A549 (cell line): ENCODE measurements around the gene BCL2. TPM values are rescaled to one million over a fixed set of nuclear protein-coding genes. Genes with fewer than 3 reads are reported as not detected.

ENCODE experiments used
- ATAC-seq, 2 experiments: fragments of 200-7000 bp in 1 of 2; fragments of >200 bp in 1 of 2; cut with Nextera tagmentation in 1 of 2; cut with Tn5 transposase in 1 of 2; 3 replicates each; pipeline versions ENCODE4 v1.8.0 to v1.9.1; 2018 to 2020; ENCODE audit warnings: mild to moderate bottlenecking in 1 of 2, moderate library complexity in 1 of 2
- CTCF ChIA-PET: fragments of 300-600 bp; sonication (Branson Sonifier 250); formaldehyde crosslinking; extraction: SDS; loops from one replicate; lab custom pipeline; 2021; ENCODE audit warnings: antibody characterized with exemption, inconsistent platforms; lab: Yijun Ruan, JAX
- POLR2A ChIA-PET: fragments of 350-600 bp; formaldehyde crosslinking; extraction: SDS; loops from one replicate; lab custom pipeline; 2021; ENCODE audit warnings: antibody characterized with exemption, inconsistent platforms; lab: Yijun Ruan, JAX
- DNase-seq, 2 experiments: peaks; one replicate each; pipeline versions ENCODE4 v3.0.0 to v3.0.0-alpha.2; 2011 to 2016; ENCODE audit warnings: low read depth in 1 of 2, low spot score in 1 of 2
- FAIRE-seq: peaks from 2 replicates; lab custom pipeline; 2011; peaks lifted over from hg19 to GRCh38; lab: Jason Lieb, UNC
- H3K27ac ChIP-seq, 2 experiments: fragments of >200 bp; sonication (Bioruptor Twin); formaldehyde crosslinking; 3 replicates each; pipeline ENCODE4 v1.5.1; 2016 to 2017
- H3K4me1 ChIP-seq: fragments of >200 bp; sonication (Bioruptor Twin); formaldehyde crosslinking; 3 replicates; pipeline ENCODE4 v1.6.1; 2016
- H3K4me2 ChIP-seq: fragments of >200 bp; sonication (Bioruptor Twin); formaldehyde crosslinking; 3 replicates; pipeline ENCODE4 v1.6.1; 2016
- H3K4me3 ChIP-seq: fragments of >200 bp; sonication (Bioruptor Twin); formaldehyde crosslinking; 3 replicates; pipeline ENCODE4 v1.5.1; 2016
- H3K9me3 ChIP-seq: fragments of >200 bp; sonication (Bioruptor Twin); formaldehyde crosslinking; 3 replicates; pipeline ENCODE4 v1.6.1; 2016
- BHLHE40 ChIP-seq: IDR thresholded peaks from 2 replicates; pipeline ENCODE4 v1.6.1; 2012; ENCODE audit warnings: low read depth, low read length, inconsistent platforms
- CBX2 ChIP-seq: fragments of 200-600 bp; sonication (generic); IDR thresholded peaks from 2 replicates; pipeline ENCODE4 v1.6.1; 2016; ENCODE audit warnings: low read depth, mild to moderate bottlenecking, borderline replicate concordance
- CEBPB ChIP-seq, 2 experiments: fragments of >200 bp in 1 of 2; sonication (Bioruptor Twin) in 1 of 2; formaldehyde crosslinking in 1 of 2; IDR thresholded peaks; 2 replicates each; pipeline ENCODE4 v1.6.1; 2012 to 2016
- CHD2 ChIP-seq: fragments of 150-350 bp; IDR thresholded peaks from 2 replicates; pipeline ENCODE4 v1.6.1; 2014; ENCODE audit warnings: low read length; ENCODE audit not compliant: partially characterized antibody
- CHD4 ChIP-seq: fragments of 200-600 bp; sonication (generic); IDR thresholded peaks from 2 replicates; pipeline ENCODE4 v1.6.1; 2016; ENCODE audit warnings: antibody characterized with exemption, mild to moderate bottlenecking, borderline replicate concordance
- CTCF ChIP-seq: fragments of >200 bp; sonication (Bioruptor Twin); formaldehyde crosslinking; IDR thresholded peaks from 3 replicates; pipeline ENCODE4 v1.5.1; 2016
- E2F6 ChIP-seq: IDR thresholded peaks from 2 replicates; pipeline ENCODE4 v1.6.1; 2012; ENCODE audit warnings: low read depth, borderline replicate concordance
- EHF ChIP-seq: fragments of 250-450 bp; sonication (Bioruptor Pico); IDR thresholded peaks from 2 replicates; pipeline ENCODE4 v1.5.0; 2020; ENCODE audit warnings: mild to moderate bottlenecking
- EHMT2 ChIP-seq: fragments of 200-600 bp; sonication (generic); IDR thresholded peaks from 2 replicates; pipeline ENCODE4 v1.6.1; 2016; ENCODE audit warnings: antibody characterized with exemption, low read depth, mild to moderate bottlenecking, moderate library complexity
- EP300 ChIP-seq, 2 experiments: fragments of >200 bp; sonication (Bioruptor Twin); formaldehyde crosslinking; IDR thresholded peaks; 2 replicates in 1 of 2; 3 replicates in 1 of 2; pipeline ENCODE4 v1.6.1; 2016 to 2017
- ESRRA ChIP-seq: fragments of 150-350 bp; IDR thresholded peaks from 2 replicates; pipeline ENCODE4 v1.6.1; 2014; ENCODE audit warnings: mild to moderate bottlenecking, low read length, borderline replicate concordance
- GATA3 ChIP-seq: IDR thresholded peaks from 2 replicates; pipeline ENCODE4 v1.6.1; 2012; ENCODE audit warnings: borderline replicate concordance
- HDAC2 ChIP-seq: fragments of 200-600 bp; sonication (generic); IDR thresholded peaks from 2 replicates; pipeline ENCODE4 v1.6.1; 2016
- HES2 ChIP-seq: fragments of >200 bp; sonication (Bioruptor Twin); formaldehyde crosslinking; IDR thresholded peaks from 2 replicates; pipeline ENCODE4 v1.6.1; 2016
- HOXB13 ChIP-seq: fragments of 250-450 bp; sonication (Bioruptor Pico); IDR thresholded peaks from 2 replicates; pipeline ENCODE4 v1.5.0; 2020; ENCODE audit warnings: low read depth, mild to moderate bottlenecking, moderate library complexity
- KDM5A ChIP-seq: fragments of 200-600 bp; sonication (generic); IDR thresholded peaks from 2 replicates; pipeline ENCODE4 v1.6.1; 2016; ENCODE audit warnings: antibody characterized with exemption, mild to moderate bottlenecking
- MAX ChIP-seq: IDR thresholded peaks from 2 replicates; pipeline ENCODE4 v1.6.1; 2012
- MAZ ChIP-seq: fragments of 150-350 bp; IDR thresholded peaks from 2 replicates; pipeline ENCODE4 v1.6.1; 2014; ENCODE audit warnings: antibody characterized with exemption, low read depth, low read length, borderline replicate concordance
- NFE2L2 ChIP-seq: fragments of 150-350 bp; conservative IDR thresholded peaks from 2 replicates; pipeline ENCODE4 v1.6.1; 2014; ENCODE audit warnings: low read length
- NPAS2 ChIP-seq: fragments of 250-450 bp; sonication (Bioruptor Pico); IDR thresholded peaks from 2 replicates; pipeline ENCODE4 v1.8.0; 2022; ENCODE audit warnings: mild to moderate bottlenecking, moderate library complexity, borderline replicate concordance
- RAD21 ChIP-seq, 2 experiments: fragments of >200 bp in 1 of 2; sonication (Bioruptor Twin) in 1 of 2; formaldehyde crosslinking in 1 of 2; IDR thresholded peaks in 1 of 2; conservative IDR thresholded peaks in 1 of 2; 2 replicates in 1 of 2; 3 replicates in 1 of 2; pipeline ENCODE4 v1.6.1; 2012 to 2018; ENCODE audit warnings: inconsistent platforms in 1 of 2
- RCOR1 ChIP-seq: fragments of 150-350 bp; IDR thresholded peaks from 2 replicates; pipeline ENCODE4 v1.6.1; 2014; ENCODE audit warnings: antibody characterized with exemption, low read length, low read depth
- RFX5 ChIP-seq: fragments of 450-650 bp; IDR thresholded peaks from 2 replicates; pipeline ENCODE4 v1.7.1; 2014; ENCODE audit warnings: antibody characterized with exemption, mild to moderate bottlenecking, moderate library complexity
- SREBF2 ChIP-seq: fragments of 450-650 bp; IDR thresholded peaks from 2 replicates; pipeline ENCODE4 v1.6.1; 2014; ENCODE audit warnings: mild to moderate bottlenecking, moderate library complexity
- TFCP2L1 ChIP-seq: fragments of 250-450 bp; sonication (Bioruptor Pico); IDR thresholded peaks from 2 replicates; pipeline ENCODE4 v1.5.0; 2021; ENCODE audit warnings: mild to moderate bottlenecking
- TP53 ChIP-seq: fragments of 250-450 bp; sonication (Bioruptor Pico); IDR thresholded peaks from 2 replicates; pipeline ENCODE4 v1.5.0; 2021; ENCODE audit warnings: mild to moderate bottlenecking, moderate library complexity
- WGBS: methylation state at CpG from one replicate; pipeline ENCODE4 v1.1.6; 2017; ENCODE audit errors: missing lambda C conversion rate; 5-methylcytosine and 5-hydroxymethylcytosine counted together
- polyA plus RNA-seq, 4 experiments: library from polyadenylated mRNA; depleted of rRNA in 3 of 4; stranded (reverse); fragments of >200 nt; fragmentation: RNase III in 1 of 4; extraction: RNeasy Plus Mini Kit Qiagen cat#74134 plus additional on column Dnase treatment in 1 of 4; gene quantifications; 2 replicates in 3 of 4; 3 replicates in 1 of 4; pipeline ENCODE4 v1.2.3, GENCODE V29; 2011 to 2017

The BCL2 gene
- polyA plus RNA-seq, 2 of the 4 experiments (the other 2 are of a cell fraction), result 0.50 to 0.61 TPM

- H3K4me3 ChIP-seq, result no peak overlapping the region
- 37% methylated on average over 6 of the region's 6 CpGs for WGBS
- no peak for ATAC-seq
Observed at GRCh38 chr18:63253014-63253413, 66.6 kb downstream of the BCL2 start.

GRCh38 chr18:63249771-63250170, 69.8 kb downstream of the BCL2 start:
- DNase-seq (no peak), FAIRE-seq (no peak), ATAC-seq (no peak)
- ChIA-PET CTCF (no interaction called here), POLR2A (no interaction called here)
- Histone ChIP-seq H3K4me1 (no peaks in the 10 kb centered on the region), H3K4me2 (no peak overlapping the region), H3K4me3 (no peak overlapping the region), H3K9me3 (no peaks in the 10 kb centered on the region), H3K27ac (no peak overlapping the region)
- 50% methylated on average over 7 of the region's 7 CpGs for WGBS
- TF ChIP-seq HOXB13 (no peak), RCOR1 (no peak), SREBF2 (no peak), CEBPB (IDR thresholded peaks at IDR 0.05) (no peak), CHD4 (no peak), EHMT2 (no peak), CTCF (no peak), GATA3 (no peak), RAD21 (conservative IDR thresholded peaks at IDR 0.05 in 1 of 2, IDR thresholded peaks at IDR 0.05 in 1 of 2) (no peak)

More at GRCh38 chr18:63253014-63253413, 66.6 kb downstream of the BCL2 start:
- no peak overlapping the region for H3K27ac ChIP-seq
- TF ChIP-seq RFX5, result no peak
- no peak for TF ChIP-seq CHD2
- no peak for TF ChIP-seq EHF (CRISPR knock-in tag)
- TF ChIP-seq E2F6, result no peak
- TF ChIP-seq BHLHE40, result no peak
- no peak for TF ChIP-seq MAX
- TF ChIP-seq TFCP2L1 (CRISPR knock-in tag), result no peak
- no peak for TF ChIP-seq MAZ
- TF ChIP-seq SREBF2, result no peak
- no peak for TF ChIP-seq KDM5A
- TF ChIP-seq HDAC2, result no peak
- TF ChIP-seq ESRRA, result no peak
- TF ChIP-seq NPAS2 (CRISPR knock-in tag), result no peak
- TF ChIP-seq CBX2, result no peak
- no peaks in the 10 kb centered on the region for H3K9me3 ChIP-seq
- ChIA-PET POLR2A (no interaction called here), CTCF (no interaction called here)
- no peak for DNase-seq
- H3K4me1 ChIP-seq, result no peaks in the 10 kb centered on the region
- FAIRE-seq, result no peak
- H3K4me2 ChIP-seq, result no peak overlapping the region

GRCh38 chr18:63247926-63248325, 71.6 kb downstream of the BCL2 start:
- no peak for TF ChIP-seq ESRRA
- no peak for TF ChIP-seq HES2
- no peak for TF ChIP-seq NFE2L2
- TF ChIP-seq TP53, result no peak
- no peak for TF ChIP-seq EP300 (IDR thresholded peaks at IDR 0.05)
- no peak for TF ChIP-seq CHD2
- no peak overlapping the region for H3K27ac ChIP-seq
- no peaks in the 10 kb centered on the region for H3K9me3 ChIP-seq
- POLR2A ChIA-PET, result no interaction called here
- ATAC-seq (no peak), FAIRE-seq (no peak), DNase-seq (no peak)
- WGBS, result 54% methylated on average over 4 of the region's 4 CpGs
- no peaks in the 10 kb centered on the region for H3K4me1 ChIP-seq
- CTCF ChIA-PET, result no interaction called here
- H3K4me2 ChIP-seq, result no peak overlapping the region
- no peak overlapping the region for H3K4me3 ChIP-seq
